ENCODE results near the gene ESPL1. TPM values are rescaled to one million over a fixed set of nuclear protein-coding genes. Genes with fewer than 3 reads are reported as not detected.

The ESPL1 gene
- total RNA-seq, 1 donor from 2014 or later = 4.8 TPM

DNA sequence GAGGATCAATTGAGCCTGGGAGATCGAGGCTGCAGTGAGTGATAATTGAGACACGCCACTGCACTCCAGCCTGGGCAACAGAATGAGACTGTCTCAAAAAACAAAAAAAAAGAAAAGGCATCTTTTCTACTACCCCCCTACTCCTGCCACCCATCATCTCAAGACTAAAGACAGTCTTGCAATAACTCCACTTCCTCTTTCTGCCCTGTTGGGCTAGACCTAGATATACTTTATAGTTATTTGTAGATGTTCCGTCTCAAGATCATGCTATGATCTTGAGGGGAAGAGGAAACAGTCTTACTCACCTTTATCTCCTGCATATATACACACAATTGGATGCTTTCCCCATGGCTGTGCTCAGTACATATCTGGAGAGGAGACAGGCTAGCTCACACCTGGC is 12.1 kb upstream of the ESPL1 start:
- no peak for DNase-seq (ENCODE audit: extremely low read depth, low read depth, low spot score)

- DNase-seq (ENCODE audit: extremely low read depth, low read depth, low spot score) = no peak
These were observed 9.3 kb upstream of the ESPL1 start for GRCh38 chr12:53258541-53259539.

- no peak for DNase-seq (ENCODE audit: extremely low read depth, low read depth, low spot score)
These were observed 8.2 kb upstream of the ESPL1 start for GRCh38 chr12:53259891-53260290.

GRCh38 chr12:53265783-53266182 is 2.3 kb upstream of the ESPL1 start:
- DNase-seq (ENCODE audit: extremely low read depth, low read depth, low spot score) = no peak

DNA sequence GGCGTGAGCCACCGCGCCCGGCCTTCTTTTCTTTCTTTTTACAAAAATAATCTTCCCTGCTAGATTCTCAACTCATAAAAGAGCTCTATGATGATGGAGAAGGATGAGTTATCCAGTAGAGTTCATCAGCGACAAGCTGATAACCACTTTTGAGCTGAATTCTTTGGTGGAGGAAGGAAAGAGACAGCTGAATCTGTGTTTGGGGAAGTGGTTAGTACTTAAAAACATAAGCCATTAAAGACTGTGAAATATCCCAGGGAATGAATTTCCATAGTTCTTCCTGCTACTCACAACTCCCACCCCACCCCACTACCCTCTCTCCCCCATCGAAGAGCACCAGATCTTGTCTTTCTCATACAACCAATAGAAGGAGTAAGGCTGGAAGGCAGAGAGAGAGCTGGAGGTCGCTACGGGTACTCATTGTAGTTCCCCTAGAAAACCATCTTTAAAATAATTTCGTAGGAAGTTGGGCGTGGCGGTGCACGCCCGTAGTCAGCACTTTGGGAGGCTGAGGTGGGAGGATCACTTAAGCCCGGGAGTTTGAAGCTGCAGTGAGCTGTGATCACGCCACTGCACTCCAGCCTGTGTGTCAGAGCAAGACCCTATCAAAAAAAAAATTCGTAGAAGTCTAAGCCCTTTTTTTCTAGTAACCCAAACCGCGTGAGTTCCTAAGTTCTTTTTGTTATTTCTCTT is 647 bp upstream of the ESPL1 start:
- DNase-seq (ENCODE audit: extremely low read depth, low read depth, low spot score) = no peak

DNA sequence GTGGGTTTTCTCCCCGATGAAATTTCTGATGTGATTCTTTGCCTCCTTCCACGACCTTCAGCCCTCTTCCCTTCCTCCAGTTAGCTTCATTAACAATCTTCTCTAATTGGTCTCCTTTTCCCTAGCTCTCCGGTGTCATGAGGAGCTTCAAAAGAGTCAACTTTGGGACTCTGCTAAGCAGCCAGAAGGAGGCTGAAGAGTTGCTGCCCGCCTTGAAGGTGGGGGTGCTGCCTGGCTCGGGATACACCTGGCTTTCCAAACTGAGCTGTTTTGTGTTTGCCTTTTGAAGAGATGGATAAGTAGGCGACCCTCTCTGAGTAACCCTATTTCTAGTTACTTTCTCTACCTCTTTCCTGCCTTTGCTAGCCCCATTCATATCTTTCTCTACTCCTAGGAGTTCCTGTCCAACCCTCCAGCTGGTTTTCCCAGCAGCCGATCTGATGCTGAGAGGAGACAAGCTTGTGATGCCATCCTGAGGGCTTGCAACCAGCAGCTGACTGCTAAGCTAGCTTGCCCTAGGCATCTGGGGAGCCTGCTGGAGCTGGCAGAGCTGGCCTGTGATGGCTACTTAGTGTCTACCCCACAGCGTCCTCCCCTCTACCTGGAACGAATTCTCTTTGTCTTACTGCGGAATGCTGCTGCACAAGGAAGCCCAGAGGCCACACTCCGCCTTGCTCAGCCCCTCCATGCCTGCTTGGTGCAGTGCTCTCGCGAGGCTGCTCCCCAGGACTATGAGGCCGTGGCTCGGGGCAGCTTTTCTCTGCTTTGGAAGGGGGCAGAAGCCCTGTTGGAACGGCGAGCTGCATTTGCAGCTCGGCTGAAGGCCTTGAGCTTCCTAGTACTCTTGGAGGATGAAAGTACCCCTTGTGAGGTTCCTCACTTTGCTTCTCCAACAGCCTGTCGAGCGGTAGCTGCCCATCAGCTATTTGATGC is 797 bp downstream of the ESPL1 start:
- DNase-seq (ENCODE audit: extremely low read depth, low read depth, low spot score) = no peak

DNA sequence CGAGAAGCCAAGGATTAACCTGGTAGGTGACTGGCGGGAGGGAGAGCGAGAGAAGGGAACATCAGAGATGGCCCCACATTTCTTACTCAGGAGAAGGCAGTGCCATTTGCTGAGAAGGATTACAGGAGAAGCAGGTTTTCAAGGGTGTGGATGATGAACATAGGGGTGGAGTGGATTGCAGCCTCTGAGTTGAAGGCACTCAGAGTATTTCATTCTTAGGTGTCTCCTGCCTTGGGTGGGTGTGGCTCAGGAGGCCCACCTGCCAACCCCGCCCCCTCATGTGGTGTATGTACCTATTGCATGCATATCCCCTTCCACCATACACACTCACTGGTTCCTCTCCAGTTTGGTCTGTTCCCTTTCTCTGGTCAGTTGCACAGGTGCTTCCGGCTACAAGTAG is 6.3 kb downstream of the ESPL1 start:
- no peak for DNase-seq (ENCODE audit: extremely low read depth, low read depth, low spot score)

- DNase-seq (ENCODE audit: extremely low read depth, low read depth, low spot score) = no peak
These were observed 8.4 kb downstream of the ESPL1 start for GRCh38 chr12:53276511-53276910.

- no peak for DNase-seq (ENCODE audit: extremely low read depth, low read depth, low spot score)
These were observed 9.9 kb downstream of the ESPL1 start for GRCh38 chr12:53277981-53278380.

DNA sequence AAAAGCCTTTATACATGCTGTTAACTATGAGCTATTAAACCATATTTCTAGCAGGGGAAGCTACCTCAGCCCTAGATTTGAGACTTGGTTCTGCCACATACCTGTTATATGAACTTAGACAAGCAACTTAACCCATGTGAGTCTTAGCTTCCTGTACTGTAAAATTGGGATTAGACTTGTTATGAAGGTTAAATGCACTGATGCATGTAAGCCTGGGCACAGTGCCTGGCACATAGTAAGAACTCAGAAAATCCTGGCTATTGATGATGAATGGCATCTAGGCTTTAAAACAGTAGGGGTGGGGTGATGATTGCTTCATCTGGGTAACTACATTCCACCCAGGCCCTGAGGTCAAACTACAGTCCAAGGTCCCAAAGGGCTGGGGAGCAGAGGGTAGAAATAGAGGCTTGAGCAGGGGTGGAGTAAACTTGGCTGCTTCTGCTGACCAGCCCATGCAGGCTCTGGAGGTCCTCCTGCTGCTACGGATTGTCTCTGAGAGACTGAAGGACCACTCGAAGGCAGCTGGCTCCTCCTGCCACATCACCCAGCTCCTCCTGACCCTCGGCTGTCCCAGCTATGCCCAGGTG is 11.3 kb downstream of the ESPL1 start:
- no peak for DNase-seq (ENCODE audit: extremely low read depth, low read depth, low spot score)

- DNase-seq (ENCODE audit: extremely low read depth, low read depth, low spot score) = no peak
These were observed 11.9 kb downstream of the ESPL1 start for GRCh38 chr12:53279888-53280498.

DNA sequence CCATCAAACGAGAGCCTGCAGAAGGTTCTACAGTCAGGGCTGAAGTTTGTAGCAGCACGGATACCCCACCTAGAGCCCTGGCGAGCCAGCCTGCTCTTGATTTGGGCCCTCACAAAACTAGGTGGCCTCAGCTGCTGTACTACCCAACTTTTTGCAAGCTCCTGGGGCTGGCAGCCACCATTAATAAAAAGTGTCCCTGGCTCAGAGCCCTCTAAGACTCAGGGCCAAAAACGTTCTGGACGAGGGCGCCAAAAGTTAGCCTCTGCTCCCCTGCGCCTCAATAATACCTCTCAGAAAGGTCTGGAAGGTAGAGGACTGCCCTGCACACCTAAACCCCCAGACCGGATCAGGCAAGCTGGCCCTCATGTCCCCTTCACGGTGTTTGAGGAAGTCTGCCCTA is 18.3 kb downstream of the ESPL1 start:
- no peak for DNase-seq (ENCODE audit: extremely low read depth, low read depth, low spot score)

- no peak for DNase-seq (ENCODE audit: extremely low read depth, low read depth, low spot score)
These were observed 19.7 kb downstream of the ESPL1 start for GRCh38 chr12:53287741-53288216.

GRCh38 chr12:53288322-53288721 is 20.2 kb downstream of the ESPL1 start:
- no peak for DNase-seq (ENCODE audit: extremely low read depth, low read depth, low spot score)

- no peak for DNase-seq (ENCODE audit: extremely low read depth, low read depth, low spot score)
These were observed 21.8 kb downstream of the ESPL1 start for GRCh38 chr12:53289891-53290290.

GRCh38 chr12:53290661-53291060 is 22.6 kb downstream of the ESPL1 start:
- DNase-seq (ENCODE audit: extremely low read depth, low read depth, low spot score) = no peak

GRCh38 chr12:53292426-53292825 is 24.3 kb downstream of the ESPL1 start:
- no peak for DNase-seq (ENCODE audit: extremely low read depth, low read depth, low spot score)

DNA sequence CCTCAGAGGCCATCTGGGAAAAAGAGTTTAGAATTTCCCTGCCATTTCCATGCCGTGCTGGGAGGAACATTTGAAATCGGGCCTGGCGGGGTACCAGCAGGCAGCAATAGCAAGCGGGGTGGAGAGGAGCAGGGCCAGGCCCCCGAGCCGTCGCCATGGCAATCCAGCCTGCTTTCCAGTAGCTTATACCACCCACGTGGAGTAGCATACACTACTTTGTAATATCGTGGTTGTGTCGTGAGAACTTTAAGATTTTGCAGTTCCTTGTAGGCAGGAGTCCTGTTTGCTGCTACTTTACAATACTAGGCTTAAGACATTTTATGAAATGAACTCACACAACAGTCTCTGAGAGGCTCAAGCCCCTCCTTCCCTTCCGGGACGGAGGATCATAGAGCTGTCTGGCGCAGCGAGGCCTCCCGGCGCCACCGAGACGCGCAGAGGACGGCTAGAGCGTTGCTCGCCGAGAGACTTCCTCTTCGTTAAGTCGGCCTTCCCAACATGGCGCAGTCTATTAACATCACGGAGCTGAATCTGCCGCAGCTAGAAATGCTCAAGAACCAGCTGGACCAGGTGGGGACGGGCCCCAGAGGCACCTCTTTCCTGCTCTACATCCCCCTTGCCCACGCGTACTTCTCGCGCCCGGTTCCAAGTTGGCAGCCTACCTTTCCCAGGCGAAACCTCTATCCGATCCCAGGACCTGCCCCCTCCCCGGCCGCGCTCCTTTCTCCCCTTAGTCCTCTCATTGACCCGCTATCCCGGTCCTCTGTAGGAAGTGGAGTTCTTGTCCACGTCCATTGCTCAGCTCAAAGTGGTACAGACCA is 27.2 kb downstream of the ESPL1 start, which contains the start of gene PFDN5:
Gene PFDN5 (plus strand): TSS at position 473 of the 821 bp plus-strand sequence. CDS start 26 bp downstream, at position 499.
- DNase-seq (ENCODE audit: extremely low read depth, low read depth, low spot score) = no peak

DNA sequence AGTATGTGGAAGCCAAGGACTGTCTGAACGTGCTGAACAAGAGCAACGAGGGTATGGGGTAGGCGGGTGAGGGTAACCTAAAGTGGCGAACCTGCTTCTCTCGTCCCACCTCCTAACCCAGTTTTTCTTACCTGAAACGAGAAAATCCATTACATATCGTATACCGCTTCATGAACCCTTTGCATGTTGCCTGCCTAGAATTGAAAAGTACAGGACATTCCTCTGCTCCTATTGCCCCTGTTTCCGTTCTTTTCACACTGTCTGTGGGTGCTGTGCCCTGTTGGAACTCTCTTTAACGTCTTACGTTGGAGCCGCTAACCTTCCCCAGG is 27.8 kb downstream of the ESPL1 start:
- DNase-seq (ENCODE audit: extremely low read depth, low read depth, low spot score) = no peak

Measured in glomerular endothelial cell (primary cell).